GM23338 (cell line): ENCODE data around the gene ERC2. TPM values are rescaled to one million over a fixed set of nuclear protein-coding genes. Genes with fewer than 3 reads are reported as not detected.

Source experiments
- ATAC-seq: fragments of 200-7000 bp; cut with Tn5 transposase; 3 replicates; pipeline ENCODE4 v1.9.1; 2020
- DNase-seq: peaks from one replicate; pipeline ENCODE4 v3.0.0-alpha.2; 2015; ENCODE audit warnings: low spot score
- H2AFZ ChIP-seq: fragments of 200-600 bp; sonication (generic); 2 replicates; pipeline ENCODE4 v1.8.0; 2016; ENCODE audit warnings: antibody characterized with exemption, mild to moderate bottlenecking, moderate library complexity
- H3F3A ChIP-seq: fragments of 200-600 bp; sonication (generic); replicated peaks from 2 replicates; pipeline ENCODE4 v1.8.0; 2017; ENCODE audit warnings: antibody characterized with exemption, mixed run types, low read depth
- H3K27ac ChIP-seq: fragments of 200-600 bp; sonication (generic); 2 replicates; pipeline ENCODE4 v1.6.1; 2016; ENCODE audit warnings: low read depth
- H3K27me3 ChIP-seq: fragments of 200-600 bp; sonication (generic); 2 replicates; pipeline ENCODE4 v1.8.0; 2016; ENCODE audit warnings: mild to moderate bottlenecking, mixed run types, moderate library complexity; ENCODE audit not compliant: insufficient read depth
- H3K36me3 ChIP-seq: fragments of 200-600 bp; sonication (generic); 2 replicates; pipeline ENCODE4 v1.8.0; 2016; ENCODE audit warnings: mild to moderate bottlenecking; ENCODE audit not compliant: insufficient read depth
- H3K4me1 ChIP-seq: fragments of 200-600 bp; sonication (generic); 2 replicates; pipeline ENCODE4 v1.8.0; 2016; ENCODE audit warnings: mild to moderate bottlenecking, moderate library complexity; ENCODE audit not compliant: insufficient read depth
- H3K4me2 ChIP-seq: fragments of 200-600 bp; sonication (generic); 2 replicates; pipeline ENCODE4 v1.7.1; 2017; ENCODE audit warnings: mixed run types
- H3K4me3 ChIP-seq: fragments of 200-600 bp; sonication (generic); 2 replicates; pipeline ENCODE4 v1.6.1; 2016; ENCODE audit warnings: mixed run types
- H3K79me2 ChIP-seq: fragments of 200-600 bp; sonication (generic); replicated peaks from 2 replicates; pipeline ENCODE4 v1.8.0; 2017; ENCODE audit warnings: mild to moderate bottlenecking; ENCODE audit not compliant: insufficient read depth
- H3K9me2 ChIP-seq: fragments of 200-600 bp; sonication (generic); 2 replicates; pipeline ENCODE4 v1.8.0; 2017; ENCODE audit not compliant: insufficient read depth
- H4K20me1 ChIP-seq: fragments of 200-600 bp; sonication (generic); replicated peaks from 2 replicates; pipeline ENCODE4 v1.8.0; 2017; ENCODE audit warnings: mild to moderate bottlenecking; ENCODE audit not compliant: insufficient read depth
- H3K27ac Mint-ChIP-seq: 2 replicates; pipeline ENCODE4 v1.8.0; 2020; ENCODE audit warnings: inconsistent platforms, mild to moderate bottlenecking, moderate library complexity, mixed read lengths
- H3K27me3 Mint-ChIP-seq: 3 replicates; pipeline ENCODE4 v1.8.0; 2022; ENCODE audit warnings: low read depth, mild to moderate bottlenecking, moderate library complexity, mixed read lengths, inconsistent platforms; ENCODE audit not compliant: insufficient read depth, poor library complexity
- H3K36me3 Mint-ChIP-seq: 3 replicates; pipeline ENCODE4 v1.8.0; 2021; ENCODE audit warnings: low read depth, mild to moderate bottlenecking, inconsistent platforms, moderate library complexity, mixed read lengths
- H3K4me1 Mint-ChIP-seq: 3 replicates; pipeline ENCODE4 v1.8.0; 2020; ENCODE audit warnings: mild to moderate bottlenecking, inconsistent platforms, mixed read lengths
- H3K4me3 Mint-ChIP-seq: 3 replicates; pipeline ENCODE4 v1.8.0; 2021; ENCODE audit warnings: moderate library complexity, mild to moderate bottlenecking, inconsistent platforms, mixed read lengths
- H3K9me3 Mint-ChIP-seq: 3 replicates; pipeline ENCODE4 v1.8.0; 2020; ENCODE audit warnings: moderate library complexity, mild to moderate bottlenecking, inconsistent platforms, mixed read lengths
- EZH2phosphoT487 ChIP-seq: fragments of 200-600 bp; sonication (generic); IDR thresholded peaks from one replicate; pipeline ENCODE4 v1.8.1; 2018; ENCODE audit warnings: antibody characterized with exemption; ENCODE audit not compliant: unreplicated experiment
- JUNB ChIP-seq: IDR thresholded peaks from one replicate; pipeline ENCODE4 v1.6.1; 2016; ENCODE audit warnings: antibody characterized with exemption; ENCODE audit not compliant: unreplicated experiment
- NANOG ChIP-seq: IDR thresholded peaks from 2 replicates; pipeline ENCODE4 v1.6.1; 2016; ENCODE audit warnings: antibody characterized with exemption, borderline replicate concordance
- POLR2AphosphoS5 ChIP-seq: IDR thresholded peaks from 2 replicates; pipeline ENCODE4 v1.6.1; 2016; ENCODE audit warnings: antibody characterized with exemption, low read depth
- REST ChIP-seq: IDR thresholded peaks from one replicate; pipeline ENCODE4 v1.6.1; 2018; ENCODE audit warnings: antibody characterized with exemption; ENCODE audit not compliant: unreplicated experiment
- ZNF114 ChIP-seq: fragments of 250-450 bp; sonication (Bioruptor Pico); IDR thresholded peaks from 2 replicates; pipeline ENCODE4 v1.5.0; 2020; ENCODE audit warnings: mild to moderate bottlenecking, moderate library complexity
- polyA plus RNA-seq: library from polyadenylated mRNA; unstranded; fragments of >200 nt; fragmentation: Nextera tagmentation; extraction: Ambion mirVana; gene quantifications from 2 replicates; pipeline ENCODE4 v1.2.1, GENCODE V29; 2016
- total RNA-seq: library from RNA; depleted of rRNA; stranded (reverse); fragments of >200 nt; shearing (Covaris generic); gene quantifications from 2 replicates; pipeline ENCODE4 v1.2.3, GENCODE V29; 2014
- TF ChIP-seq, protein P1 (sequence below), 2 experiments: fragments of 200-600 bp in 1 of 2; sonication (generic) in 1 of 2; conservative IDR thresholded peaks; 2 replicates each; pipeline versions ENCODE4 v1.5.1 to v1.6.1; 2016 to 2017; ENCODE audit warnings: antibody characterized with exemption in 2 of 2, low read depth in 2 of 2, mild to moderate bottlenecking in 2 of 2, moderate library complexity in 1 of 2
- TF ChIP-seq, protein P2 (sequence below): IDR thresholded peaks from 2 replicates; pipeline ENCODE4 v1.6.1; 2016; ENCODE audit warnings: antibody characterized with exemption

ERC2 gene
- total and polyA plus RNA-seq, 2 experiments from 2014 or later = 11.8 to 13.7 TPM

- TF ChIP-seq REST (no peak), NANOG (no peak)
These were observed 738.7 kb downstream of the ERC2 start (continued) for GRCh38 chr3:55729546-55729945.

- TF ChIP-seq JUNB (no peak), EZH2phosphoT487 (no peak), NANOG (no peak), ZNF114 (CRISPR knock-in tag) (no peak), REST (no peak), POLR2AphosphoS5 (no peak)
- TF ChIP-seq, protein P1, sequence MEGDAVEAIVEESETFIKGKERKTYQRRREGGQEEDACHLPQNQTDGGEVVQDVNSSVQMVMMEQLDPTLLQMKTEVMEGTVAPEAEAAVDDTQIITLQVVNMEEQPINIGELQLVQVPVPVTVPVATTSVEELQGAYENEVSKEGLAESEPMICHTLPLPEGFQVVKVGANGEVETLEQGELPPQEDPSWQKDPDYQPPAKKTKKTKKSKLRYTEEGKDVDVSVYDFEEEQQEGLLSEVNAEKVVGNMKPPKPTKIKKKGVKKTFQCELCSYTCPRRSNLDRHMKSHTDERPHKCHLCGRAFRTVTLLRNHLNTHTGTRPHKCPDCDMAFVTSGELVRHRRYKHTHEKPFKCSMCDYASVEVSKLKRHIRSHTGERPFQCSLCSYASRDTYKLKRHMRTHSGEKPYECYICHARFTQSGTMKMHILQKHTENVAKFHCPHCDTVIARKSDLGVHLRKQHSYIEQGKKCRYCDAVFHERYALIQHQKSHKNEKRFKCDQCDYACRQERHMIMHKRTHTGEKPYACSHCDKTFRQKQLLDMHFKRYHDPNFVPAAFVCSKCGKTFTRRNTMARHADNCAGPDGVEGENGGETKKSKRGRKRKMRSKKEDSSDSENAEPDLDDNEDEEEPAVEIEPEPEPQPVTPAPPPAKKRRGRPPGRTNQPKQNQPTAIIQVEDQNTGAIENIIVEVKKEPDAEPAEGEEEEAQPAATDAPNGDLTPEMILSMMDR (conservative IDR thresholded peaks at IDR 0.05; ENCODE audit: low read depth in 2 of 2) = no peak
- TF ChIP-seq, protein P2, sequence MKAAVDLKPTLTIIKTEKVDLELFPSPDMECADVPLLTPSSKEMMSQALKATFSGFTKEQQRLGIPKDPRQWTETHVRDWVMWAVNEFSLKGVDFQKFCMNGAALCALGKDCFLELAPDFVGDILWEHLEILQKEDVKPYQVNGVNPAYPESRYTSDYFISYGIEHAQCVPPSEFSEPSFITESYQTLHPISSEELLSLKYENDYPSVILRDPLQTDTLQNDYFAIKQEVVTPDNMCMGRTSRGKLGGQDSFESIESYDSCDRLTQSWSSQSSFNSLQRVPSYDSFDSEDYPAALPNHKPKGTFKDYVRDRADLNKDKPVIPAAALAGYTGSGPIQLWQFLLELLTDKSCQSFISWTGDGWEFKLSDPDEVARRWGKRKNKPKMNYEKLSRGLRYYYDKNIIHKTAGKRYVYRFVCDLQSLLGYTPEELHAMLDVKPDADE = no peak
- DNase-seq (no peak), ATAC-seq (no peak)
- H3K36me3 Mint-ChIP-seq = no peaks in the 10 kb centered on the region
- H3K27ac Mint-ChIP-seq = no peak overlapping the region
- Histone ChIP-seq H3K79me2 (no peaks in the 10 kb centered on the region), H3K4me2 (no peak overlapping the region), H3K4me1 (peaks cover 14% of the 10 kb centered on the region; the same call in 1 of the 2 replicates), H3F3A (no peaks in the 10 kb centered on the region), H3K27me3 (no peaks in the 10 kb centered on the region), H3K9me2 (no peaks in the 10 kb centered on the region), H3K4me3 (no peak overlapping the region), H3K27ac (no peak overlapping the region), H3K36me3 (no peaks in the 10 kb centered on the region), H4K20me1 (no peaks in the 10 kb centered on the region), H2AFZ (no peak overlapping the region)
- no peak overlapping the region for H3K4me3 Mint-ChIP-seq
- no peaks in the 10 kb centered on the region for H3K27me3 Mint-ChIP-seq
- no peaks in the 10 kb centered on the region for H3K9me3 Mint-ChIP-seq
- H3K4me1 Mint-ChIP-seq = peaks cover 29% of the 10 kb centered on the region
These were observed 739.7 kb downstream of the ERC2 start for GRCh38 chr3:55728461-55729100.
